Panc1 (cell line): ENCODE data around the gene CERKL. TPM values are rescaled to one million over a fixed set of nuclear protein-coding genes. Genes with fewer than 3 reads are reported as not detected.
A peak's percentile ranks its signal among the peaks of the same experiment; 100 is the strongest.
"Not testable (repeated sequence)": the region's sequence is repeated elsewhere in the genome, so short reads cannot be mapped to it uniquely, and the experiment has no call there.

Experiments used
- ATAC-seq: fragments of 200-7000 bp; cut with Tn5 transposase; 2 replicates; pipeline ENCODE4 v1.9.1; 2020; ENCODE audit warnings: mild to moderate bottlenecking, moderate library complexity
- Bru-seq: library from RNA; stranded (reverse); fragments of 400-500 nt; gene quantifications from one replicate; lab custom pipeline; 2021; lab: Mats Ljungman, UMichigan
- BruChase-seq, 2 experiments: library from RNA; stranded (reverse); fragments of 400-500 nt; gene quantifications; one replicate each; lab custom pipeline; 2021; lab: Mats Ljungman, UMichigan
- BruUV-seq: library from RNA; stranded (reverse); fragments of 400-500 nt; replicated peaks from 2 replicates; lab custom pipeline; 2021; lab: Mats Ljungman, UMichigan
- CTCF ChIA-PET: fragments of 300-600 bp; sonication (Branson Sonifier 250); formaldehyde crosslinking; loops from one replicate; lab custom pipeline; 2022; ENCODE audit warnings: antibody characterized with exemption; lab: Charles Lee
- POLR2A ChIA-PET: fragments of 300-600 bp; sonication (Branson Sonifier 250); formaldehyde crosslinking; loops from one replicate; lab custom pipeline; 2022; ENCODE audit warnings: antibody characterized with exemption; lab: Charles Lee
- DNase-seq: peaks from one replicate; pipeline ENCODE4 v3.0.0-alpha.2; 2010; ENCODE audit warnings: low read depth, low spot score
- H3K27ac ChIP-seq: 2 replicates; pipeline ENCODE4 v1.5.1; 2011; ENCODE audit warnings: mild to moderate bottlenecking, low read length, inconsistent platforms
- H3K27me3 ChIP-seq: fragments of 200-500 bp; sonication (Bioruptor generic); 2 replicates; pipeline ENCODE4 v1.6.0; 2014; ENCODE audit warnings: low read length, inconsistent platforms; ENCODE audit not compliant: control insufficient read depth, insufficient read depth
- H3K36me3 ChIP-seq: fragments of 200-500 bp; sonication (Bioruptor generic); 2 replicates; pipeline ENCODE4 v1.5.1; 2014; ENCODE audit warnings: inconsistent platforms, mild to moderate bottlenecking, low read length, moderate library complexity; ENCODE audit not compliant: control insufficient read depth, insufficient read depth
- H3K4me1 ChIP-seq: 2 replicates; pipeline ENCODE4 v1.5.1; 2011; ENCODE audit warnings: inconsistent platforms, mild to moderate bottlenecking, low read length, moderate library complexity; ENCODE audit not compliant: control insufficient read depth, insufficient read depth
- H3K4me3 ChIP-seq, 2 experiments: 2 replicates each; pipeline ENCODE4 v1.5.1; 2011 to 2012; ENCODE audit warnings: low read depth in 2 of 2, low read length in 2 of 2, mild to moderate bottlenecking in 2 of 2, inconsistent platforms in 1 of 2, moderate library complexity in 1 of 2
- H3K9me3 ChIP-seq: fragments of 200-500 bp; sonication (Bioruptor generic); 2 replicates; pipeline ENCODE4 v1.5.1; 2014; ENCODE audit warnings: low read depth, mild to moderate bottlenecking, inconsistent platforms, low read length, moderate library complexity; ENCODE audit not compliant: control insufficient read depth, insufficient read depth
- CTCF ChIP-seq: fragments of 450-650 bp; IDR thresholded peaks from 2 replicates; pipeline ENCODE4 v1.5.1; 2017; ENCODE audit warnings: mild to moderate bottlenecking
- POLR2AphosphoS5 ChIP-seq: IDR thresholded peaks from 2 replicates; pipeline ENCODE4 v1.6.1; 2012; ENCODE audit warnings: mild to moderate bottlenecking, low read depth, low read length, moderate library complexity
- REST ChIP-seq, 2 experiments: IDR thresholded peaks; 2 replicates each; pipeline ENCODE4 v1.6.1; 2011 to 2012; ENCODE audit warnings: low read depth in 2 of 2, control low read depth in 1 of 2, low read length in 1 of 2, mild to moderate bottlenecking in 1 of 2, moderate library complexity in 1 of 2; ENCODE audit not compliant: insufficient read depth in 1 of 2
- SIN3A ChIP-seq: IDR thresholded peaks from 2 replicates; pipeline ENCODE4 v1.6.1; 2012; ENCODE audit warnings: low read depth, mild to moderate bottlenecking, low read length, moderate library complexity, borderline replicate concordance; ENCODE audit not compliant: insufficient read depth
- TCF7L2 ChIP-seq: IDR thresholded peaks from 2 replicates; pipeline ENCODE4 v1.6.1; 2011; ENCODE audit warnings: mild to moderate bottlenecking, low read depth, low read length, inconsistent platforms
- in situ Hi-C: cut with HindIII; loops from 2 replicates; pipeline ENCODE4 v1.10.0; 2016; ENCODE audit warnings: low sequenced_read_pairs, low pct_unique_long_range_greater_than_20kb
- intact Hi-C: fragments of 100-400 bp; cut with micrococcal nuclease; formaldehyde crosslinking; loops from one replicate; pipeline ENCODE4 v1.10.0; 2022; ENCODE audit not compliant: unreplicated experiment
- long read RNA-seq: library from polyadenylated mRNA; unstranded; transcript quantifications from one replicate; pipeline ENCODE4 v2.0.0, GENCODE V29; 2021; ENCODE audit not compliant: unreplicated experiment
- polyA plus RNA-seq: library from polyadenylated mRNA; unstranded; fragments of >200 nt; gene quantifications from one replicate; pipeline ENCODE4 v1.2.1, GENCODE V29; 2012; ENCODE audit warnings: missing spikeins; ENCODE audit not compliant: insufficient read length
- total RNA-seq: library from RNA; stranded (reverse); gene quantifications from one replicate; pipeline ENCODE4 v1.2.1, GENCODE V29; 2021; ENCODE audit not compliant: unreplicated experiment

CERKL gene
- total RNA-seq (0.87 TPM), Bru-seq, nascent RNA (percentile 31 among the genes with signal in this experiment), BruChase-seq, experiment 1, labeled RNA remaining after a 2-hour chase (percentile 21 among the genes with signal in this experiment), BruChase-seq, experiment 2, labeled RNA remaining after a 6-hour chase (percentile 22 among the genes with signal in this experiment)
- polyA plus RNA-seq, result 0.45 TPM
- long read RNA-seq, partial matches to known transcripts, result 1 of 3 reads
- long read RNA-seq, other reads (novel, unspliced or antisense), result 2 of 3 reads

- intact Hi-C loops (no loop called here), in situ Hi-C loops (no loop called here)
- Histone ChIP-seq H3K27ac (peak within 1 kb of the TSS; percentile 64; the same call in 1 of the 2 replicates), H3K4me3 (peak within 1 kb of the TSS; percentile 56 to 62), H3K9me3 (no peaks in the 10 kb centered on the region), H3K4me1 (no peaks in the 10 kb centered on the region; the same call in 1 of the 2 replicates), H3K36me3 (no peaks in the 10 kb centered on the region), H3K27me3 (0 out of 2 replicates have a peak, but pooled peaks cover 2% of the 10 kb centered on the region)
- peak; percentile 95 for ATAC-seq
- no TSS peak for BruUV-seq
- CTCF ChIA-PET, result interaction anchor here (0.7 kb wide), 1 partner anchor 155 kb away, joined by 4 read pairs; no protein-coding TSS in a partner anchor
- DNase-seq, result no peak
- POLR2A ChIA-PET, result interaction anchor here (0.7 kb wide), 1 partner anchor 1292 kb away, joined by 3 read pairs; no protein-coding TSS in a partner anchor
- 0 out of 2 replicates have a peak, but pooled peaks have one; percentile 8 for TF ChIP-seq CTCF
- no peak for TF ChIP-seq TCF7L2
- no peak for TF ChIP-seq POLR2AphosphoS5
These were observed at the start of gene CERKL for GRCh38 chr2:181656450-181657291. TSS of gene CERKL (minus strand) at chr2:181657105. CDS start at chr2:181657006, 99 bp downstream.

- H3K4me1 ChIP-seq, H3K27ac ChIP-seq, BruUV-seq, ATAC-seq, H3K36me3 ChIP-seq, DNase-seq, POLR2A ChIA-PET, intact Hi-C loops, H3K27me3 ChIP-seq, CTCF ChIA-PET, in situ Hi-C loops, H3K9me3 ChIP-seq, H3K4me3 ChIP-seq: not testable (repeated sequence)
These were observed 45.6 kb upstream of the CERKL start for GRCh38 chr2:181702519-181702918.

- ATAC-seq (no peak), DNase-seq (no peak)
- POLR2A ChIA-PET, result no interaction called here
- Histone ChIP-seq H3K4me3 (no peak overlapping the region), H3K36me3 (no peaks in the 10 kb centered on the region), H3K27ac (no peak overlapping the region), H3K27me3 (no peaks in the 10 kb centered on the region), H3K4me1 (no peaks in the 10 kb centered on the region), H3K9me3 (no peaks in the 10 kb centered on the region)
- intact Hi-C loops, result no loop called here
- CTCF ChIA-PET, result interaction anchor here (0.6 kb wide), 1 partner anchor 804 kb away, joined by 3 read pairs; no protein-coding TSS in a partner anchor
- BruUV-seq, result no TSS peak
- in situ Hi-C loops, result no loop called here
- TF ChIP-seq SIN3A, result no peak
- no peak for TF ChIP-seq CTCF
- TF ChIP-seq TCF7L2, result no peak
- TF ChIP-seq REST (IDR thresholded peaks at IDR 0.05; ENCODE audit: insufficient read depth in 1 of 2, low read depth in 2 of 2, low read length in 1 of 2), result no peak
- no peak for TF ChIP-seq POLR2AphosphoS5
These were observed 41.3 kb upstream of the CERKL start for GRCh38 chr2:181698223-181698622.
